Activated CD4-positive, alpha-beta memory T cell treated with anti-CD3 and anti-CD28 coated beads, Interleukin-2, amount 10 ng/mL, durations not matched to agents 7 days and 5 days (primary cell): ENCODE measurements around the gene SLC35F6. TPM values are rescaled to one million over a fixed set of nuclear protein-coding genes. Genes with fewer than 3 reads are reported as not detected.
"Not testable (repeated sequence)": the region's sequence is repeated elsewhere in the genome, so short reads cannot be mapped to it uniquely, and the experiment has no call there.

ENCODE experiments used
- CTCF ChIA-PET: fragments of 350-600 bp; sonication (Branson Sonifier 250); formaldehyde crosslinking; loops from one replicate; lab custom pipeline; 2021; ENCODE audit warnings: antibody characterized with exemption, inconsistent platforms; lab: Charles Lee
- POLR2A ChIA-PET: fragments of 350-600 bp; sonication (Branson Sonifier 250); formaldehyde crosslinking; loops from one replicate; lab custom pipeline; 2021; ENCODE audit warnings: antibody characterized with exemption; lab: Charles Lee
- DNase-seq: peaks from one replicate; pipeline ENCODE4 v3.0.0-alpha.2; 2020
- H3K27ac Mint-ChIP-seq: one replicate; pipeline ENCODE4 v1.8.0; 2021; ENCODE audit warnings: mild to moderate bottlenecking, mixed read lengths
- H3K27me3 Mint-ChIP-seq: one replicate; pipeline ENCODE4 v1.8.0; 2021; ENCODE audit warnings: mixed read lengths
- H3K36me3 Mint-ChIP-seq: one replicate; pipeline ENCODE4 v1.8.0; 2021; ENCODE audit warnings: low read depth, mixed read lengths
- H3K4me1 Mint-ChIP-seq: one replicate; pipeline ENCODE4 v1.8.0; 2021; ENCODE audit warnings: mixed read lengths
- H3K4me3 Mint-ChIP-seq: one replicate; pipeline ENCODE4 v1.8.0; 2021; ENCODE audit warnings: mild to moderate bottlenecking, mixed read lengths
- H3K9me3 Mint-ChIP-seq: one replicate; pipeline ENCODE4 v1.8.0; 2021; ENCODE audit warnings: mixed read lengths
- total RNA-seq, 2 experiments: library from RNA; stranded (reverse); gene quantifications; one replicate each; pipeline ENCODE4 v1.2.3, GENCODE V29; 2021

Gene SLC35F6
- total RNA-seq, 2 experiments from 2014 or later = 27.0 to 27.6 TPM

- H3K27ac Mint-ChIP-seq, H3K4me3 Mint-ChIP-seq, H3K9me3 Mint-ChIP-seq, H3K4me1 Mint-ChIP-seq, POLR2A ChIA-PET, H3K27me3 Mint-ChIP-seq, DNase-seq, CTCF ChIA-PET, H3K36me3 Mint-ChIP-seq: not testable (repeated sequence)
Measured at GRCh38 chr2:26750467-26750866, 13.6 kb upstream of the SLC35F6 start.

- Mint-ChIP-seq H3K27me3 (peaks cover 2% of the 10 kb centered on the region), H3K4me1 (peaks cover 7% of the 10 kb centered on the region), H3K36me3 (no peaks in the 10 kb centered on the region), H3K9me3 (no peaks in the 10 kb centered on the region), H3K4me3 (no peak overlapping the region), H3K27ac (no peak overlapping the region)
- DNase-seq = no peak
- CTCF ChIA-PET = interaction anchor here (2.5 kb wide), 1 partner anchor 146 kb away, joined by 9 read pairs; no protein-coding TSS in a partner anchor
- POLR2A ChIA-PET = no interaction called here
Measured at GRCh38 chr2:26752656-26753055, 11.4 kb upstream of the SLC35F6 start.

- Mint-ChIP-seq H3K9me3 (no peaks in the 10 kb centered on the region), H3K36me3 (no peaks in the 10 kb centered on the region), H3K27me3 (peaks cover 2% of the 10 kb centered on the region), H3K4me1 (peaks cover 13% of the 10 kb centered on the region), H3K27ac (no peak overlapping the region), H3K4me3 (no peak overlapping the region)
- ChIA-PET POLR2A (interaction anchor here (1.2 kb wide), 1 partner anchor 10 kb away, joined by 5 read pairs; the partner anchor contains the start of gene SLC35F6), CTCF (interaction anchor here (2.5 kb wide), 1 partner anchor 148 kb away, joined by 9 read pairs; no protein-coding TSS in a partner anchor)
- DNase-seq = no peak
Measured at GRCh38 chr2:26754539-26754938, 9.5 kb upstream of the SLC35F6 start.

- peaks cover 2% of the 10 kb centered on the region for H3K27me3 Mint-ChIP-seq
- H3K27ac Mint-ChIP-seq = no peak overlapping the region
- no peaks in the 10 kb centered on the region for H3K9me3 Mint-ChIP-seq
- ChIA-PET CTCF (interaction anchor here (2.5 kb wide), 1 partner anchor 149 kb away, joined by 9 read pairs; no protein-coding TSS in a partner anchor), POLR2A (interaction anchor here (1.2 to 1.6 kb wide), 2 partner anchors 9 to 14 kb away, joined by 3 to 5 read pairs; partner anchors contain the start of gene SLC35F6)
- H3K36me3 Mint-ChIP-seq = no peaks in the 10 kb centered on the region
- peaks cover 13% of the 10 kb centered on the region for H3K4me1 Mint-ChIP-seq
- DNase-seq = no peak
- no peak overlapping the region for H3K4me3 Mint-ChIP-seq
Measured at GRCh38 chr2:26754972-26755670, 9.0 kb upstream of the SLC35F6 start.

GRCh38 chr2:26756337-26756736 lies 7.7 kb upstream of the SLC35F6 start:
- POLR2A ChIA-PET = interaction anchor here (1.4 to 1.6 kb wide), 2 partner anchors 12 to 30 kb away, joined by 3 to 5 read pairs; no protein-coding TSS in a partner anchor
- Mint-ChIP-seq H3K4me1 (peaks cover 13% of the 10 kb centered on the region), H3K27ac (no peak overlapping the region), H3K4me3 (no peak overlapping the region), H3K27me3 (peaks cover 2% of the 10 kb centered on the region), H3K9me3 (no peaks in the 10 kb centered on the region), H3K36me3 (no peaks in the 10 kb centered on the region)
- DNase-seq = no peak
- CTCF ChIA-PET = no interaction called here

- H3K4me1 Mint-ChIP-seq = peaks cover 13% of the 10 kb centered on the region
- H3K9me3 Mint-ChIP-seq = no peaks in the 10 kb centered on the region
- H3K4me3 Mint-ChIP-seq = no peak overlapping the region
- ChIA-PET POLR2A (interaction anchor here (0.6 to 1.4 kb wide), 2 partner anchors 26 to 29 kb away, joined by 3 to 5 read pairs; no protein-coding TSS in a partner anchor), CTCF (interaction anchor here (1.1 kb wide), 1 partner anchor 12 kb away, joined by 3 read pairs; no protein-coding TSS in a partner anchor)
- no peaks in the 10 kb centered on the region for H3K36me3 Mint-ChIP-seq
- peak; percentile 50 for DNase-seq
- H3K27ac Mint-ChIP-seq = no peak overlapping the region
- H3K27me3 Mint-ChIP-seq = peaks cover 2% of the 10 kb centered on the region
Measured at GRCh38 chr2:26757873-26758789, 6.0 kb upstream of the SLC35F6 start.

GRCh38 chr2:26758790-26759321 lies 5.2 kb upstream of the SLC35F6 start:
- H3K4me1 Mint-ChIP-seq = peaks cover 17% of the 10 kb centered on the region
- no peaks in the 10 kb centered on the region for H3K9me3 Mint-ChIP-seq
- peaks cover 3% of the 10 kb centered on the region for H3K27me3 Mint-ChIP-seq
- ChIA-PET CTCF (no interaction called here), POLR2A (interaction anchor here (0.6 kb wide), 1 partner anchor 27 kb away, joined by 3 read pairs; no protein-coding TSS in a partner anchor)
- no peak overlapping the region for H3K4me3 Mint-ChIP-seq
- H3K27ac Mint-ChIP-seq = no peak overlapping the region
- H3K36me3 Mint-ChIP-seq = no peaks in the 10 kb centered on the region
- no peak for DNase-seq

GRCh38 chr2:26759845-26760244 lies 4.2 kb upstream of the SLC35F6 start:
- no peak overlapping the region for H3K4me3 Mint-ChIP-seq
- H3K27ac Mint-ChIP-seq = no peak overlapping the region
- ChIA-PET POLR2A (no interaction called here), CTCF (no interaction called here)
- no peak for DNase-seq
- H3K4me1 Mint-ChIP-seq = peaks cover 21% of the 10 kb centered on the region
- H3K9me3 Mint-ChIP-seq = no peaks in the 10 kb centered on the region
- peaks cover 5% of the 10 kb centered on the region for H3K36me3 Mint-ChIP-seq
- peaks cover 3% of the 10 kb centered on the region for H3K27me3 Mint-ChIP-seq

- CTCF ChIA-PET, POLR2A ChIA-PET, H3K27me3 Mint-ChIP-seq, H3K27ac Mint-ChIP-seq, H3K9me3 Mint-ChIP-seq, DNase-seq, H3K4me3 Mint-ChIP-seq, H3K36me3 Mint-ChIP-seq: not testable (repeated sequence)
- peaks cover 33% of the 10 kb centered on the region for H3K4me1 Mint-ChIP-seq
Measured at GRCh38 chr2:26760991-26761390, 3.1 kb upstream of the SLC35F6 start.

GRCh38 chr2:26763019-26763418 lies 1.1 kb upstream of the SLC35F6 start:
- CTCF ChIA-PET = interaction anchor here (0.5 kb wide), 1 partner anchor 96 kb away, joined by 4 read pairs; no protein-coding TSS in a partner anchor
- Mint-ChIP-seq H3K36me3 (peaks cover 7% of the 10 kb centered on the region), H3K9me3 (no peaks in the 10 kb centered on the region), H3K27me3 (peaks cover 3% of the 10 kb centered on the region), H3K27ac (no peak overlapping the region), H3K4me1 (peaks cover 40% of the 10 kb centered on the region), H3K4me3 (peak overlapping the region; percentile 41)
- DNase-seq = no peak
- POLR2A ChIA-PET = interaction anchor here (10.6 kb wide), 1 partner anchor 25 kb away, joined by 84 read pairs; the partner anchor contains the start of gene CENPA

- H3K36me3 Mint-ChIP-seq = peaks cover 12% of the 10 kb centered on the region
- peak overlapping the region; percentile 86 for H3K4me3 Mint-ChIP-seq
- H3K27ac Mint-ChIP-seq = peak overlapping the region; percentile 83
- POLR2A ChIA-PET = interaction anchor here (1.0 to 10.6 kb wide), 5 partner anchors 10 to 731 kb away, joined by 3 to 84 read pairs (median 5); partner anchors contain the start of genes CENPA and RAB10
- CTCF ChIA-PET = interaction anchor here (1.4 kb wide), 1 partner anchor 19 kb away, joined by 4 read pairs; no protein-coding TSS in a partner anchor
- H3K4me1 Mint-ChIP-seq = peaks cover 55% of the 10 kb centered on the region
- peaks cover 3% of the 10 kb centered on the region for H3K27me3 Mint-ChIP-seq
- H3K9me3 Mint-ChIP-seq = no peaks in the 10 kb centered on the region
- no peak for DNase-seq
Measured at GRCh38 chr2:26764906-26765305, 822 bp downstream of the SLC35F6 start.
